GM11168 (cell line): ENCODE data around the gene RNPEPL1.
"Not testable (repeated sequence)": the region's sequence is repeated elsewhere in the genome, so short reads cannot be mapped to it uniquely, and the experiment has no call there.

Experiments used
- in situ Hi-C: fragments of 300-500 bp; cut with MboI; formaldehyde crosslinking; loops from one replicate; pipeline ENCODE4 v1.12.0; 2022; ENCODE audit warnings: low sequenced_read_pairs; ENCODE audit not compliant: unreplicated experiment

RNPEPL1 gene

GRCh38 chr2:240538031-240538780, 30.1 kb upstream of the RNPEPL1 start:
- in situ Hi-C loops: no loop called here

- in situ Hi-C loops: not testable (repeated sequence)
These were observed 29.2 kb upstream of the RNPEPL1 start for GRCh38 chr2:240539101-240539500.

- in situ Hi-C loops: no loop called here
These were observed 28.4 kb upstream of the RNPEPL1 start for GRCh38 chr2:240539906-240540305.

GRCh38 chr2:240551288-240551687, 17.0 kb upstream of the RNPEPL1 start:
- in situ Hi-C loops: no loop called here

- in situ Hi-C loops: no loop called here
These were observed 16.5 kb upstream of the RNPEPL1 start for GRCh38 chr2:240551811-240552210.

GRCh38 chr2:240553956-240554480, 14.3 kb upstream of the RNPEPL1 start:
- in situ Hi-C loops: no loop called here

GRCh38 chr2:240554767-240555493, 13.4 kb upstream of the RNPEPL1 start:
- in situ Hi-C loops: no loop called here

GRCh38 chr2:240555541-240556250, 12.6 kb upstream of the RNPEPL1 start:
- in situ Hi-C loops: no loop called here

- in situ Hi-C loops: no loop called here
These were observed 11.7 kb upstream of the RNPEPL1 start for GRCh38 chr2:240556553-240557100.

- in situ Hi-C loops: no loop called here
These were observed 11.1 kb upstream of the RNPEPL1 start for GRCh38 chr2:240557101-240557751.

- in situ Hi-C loops: no loop called here
These were observed 10.5 kb upstream of the RNPEPL1 start, which contains the start of gene ANKMY1 for GRCh38 chr2:240557808-240558207. TSS of gene ANKMY1 (minus strand) at chr2:240557988. CDS start at chr2:240557335, 653 bp downstream.

GRCh38 chr2:240558236-240558761, 10.0 kb upstream of the RNPEPL1 start:
- in situ Hi-C loops: no loop called here

- in situ Hi-C loops: no loop called here
These were observed 9.0 kb upstream of the RNPEPL1 start for GRCh38 chr2:240559286-240559685.

GRCh38 chr2:240560084-240560479, 8.2 kb upstream of the RNPEPL1 start, which contains the start of gene DUSP28:
TSS of gene DUSP28 (plus strand) at chr2:240560357. CDS start at chr2:240560685, 328 bp downstream.
- in situ Hi-C loops: no loop called here

- in situ Hi-C loops: no loop called here
These were observed 7.6 kb upstream of the RNPEPL1 start for GRCh38 chr2:240560480-240561324.

- in situ Hi-C loops: no loop called here
These were observed 6.8 kb upstream of the RNPEPL1 start for GRCh38 chr2:240561325-240561971.

- in situ Hi-C loops: not testable (repeated sequence)
These were observed 5.1 kb upstream of the RNPEPL1 start for GRCh38 chr2:240563231-240563630.

- in situ Hi-C loops: no loop called here
These were observed 4.2 kb upstream of the RNPEPL1 start for GRCh38 chr2:240563951-240564560.
